Tracheal epithelial cell (primary cell): ENCODE measurements around the gene RAD1. TPM values are rescaled to one million over a fixed set of nuclear protein-coding genes. Genes with fewer than 3 reads are reported as not detected.

Experiments used
- total RNA-seq: library from RNA; depleted of rRNA; stranded (reverse); fragments of >200 nt; gene quantifications from 2 replicates; pipeline ENCODE4 v1.2.1, GENCODE V29; 2014

RAD1 gene
- 16.1 and 22.2 TPM in 2 replicates for total RNA-seq

GRCh38 chr5:34915139-34915855 is at the start of gene RAD1, which contains the start of gene BRIX1:
Gene RAD1, minus strand, starts transcription at chr5:34915504. Its CDS starts 612 bp downstream, at chr5:34914892.
Gene BRIX1, plus strand, starts transcription at chr5:34915711. Its CDS starts 28 bp downstream, at chr5:34915739.

GRCh38 chr5:34929134-34929719 is 13.9 kb upstream of the RAD1 start, which contains the start of gene DNAJC21:
Gene DNAJC21, plus strand, starts transcription at chr5:34929559. Its CDS starts 261 bp downstream, at chr5:34929820.

Other genes with a start within 250 kb of the RAD1 start
- under 0.01 TPM in 1 of 2 replicates, not detected in the other for gene TTC23L, start 76.3 kb downstream of the RAD1 start, total RNA-seq
- gene BRIX1, start 207 bp upstream of the RAD1 start, total RNA-seq = 42.0 and 44.1 TPM in 2 replicates
- gene DNAJC21, start 14.1 kb upstream of the RAD1 start, total RNA-seq = 29.2 and 46.0 TPM in 2 replicates
- gene AGXT2, start 132.4 kb upstream of the RAD1 start, total RNA-seq = under 0.01 TPM in 1 of 2 replicates, not detected in the other